ENCODE measurements around the gene GPN1. TPM values are rescaled to one million over a fixed set of nuclear protein-coding genes. Genes with fewer than 3 reads are reported as not detected.

The GPN1 gene
- total and polyA plus RNA-seq, 2 experiments from 2014 or later = 23.7 to 40.3 TPM

DNA sequence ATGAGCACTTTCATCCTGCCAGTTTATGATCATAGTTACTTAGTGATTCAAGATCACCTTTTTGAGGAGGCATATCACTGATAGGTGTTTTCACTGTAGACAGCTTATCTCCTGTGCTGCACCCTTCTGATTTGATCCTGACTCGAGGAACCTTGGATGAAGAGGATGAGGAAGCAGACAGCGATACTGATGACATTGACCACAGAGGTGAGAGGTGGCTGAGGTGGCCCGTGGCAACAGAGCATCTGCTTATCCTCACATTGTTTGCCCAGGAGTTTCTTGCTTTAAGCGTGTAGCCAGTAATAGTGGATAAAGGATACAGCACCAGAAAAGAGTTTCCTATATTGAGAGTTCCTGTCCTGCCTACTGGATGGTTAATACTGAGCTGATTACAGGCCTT lies 18.9 kb downstream of the GPN1 start (continued):
- TF ChIP-seq, protein P1, sequence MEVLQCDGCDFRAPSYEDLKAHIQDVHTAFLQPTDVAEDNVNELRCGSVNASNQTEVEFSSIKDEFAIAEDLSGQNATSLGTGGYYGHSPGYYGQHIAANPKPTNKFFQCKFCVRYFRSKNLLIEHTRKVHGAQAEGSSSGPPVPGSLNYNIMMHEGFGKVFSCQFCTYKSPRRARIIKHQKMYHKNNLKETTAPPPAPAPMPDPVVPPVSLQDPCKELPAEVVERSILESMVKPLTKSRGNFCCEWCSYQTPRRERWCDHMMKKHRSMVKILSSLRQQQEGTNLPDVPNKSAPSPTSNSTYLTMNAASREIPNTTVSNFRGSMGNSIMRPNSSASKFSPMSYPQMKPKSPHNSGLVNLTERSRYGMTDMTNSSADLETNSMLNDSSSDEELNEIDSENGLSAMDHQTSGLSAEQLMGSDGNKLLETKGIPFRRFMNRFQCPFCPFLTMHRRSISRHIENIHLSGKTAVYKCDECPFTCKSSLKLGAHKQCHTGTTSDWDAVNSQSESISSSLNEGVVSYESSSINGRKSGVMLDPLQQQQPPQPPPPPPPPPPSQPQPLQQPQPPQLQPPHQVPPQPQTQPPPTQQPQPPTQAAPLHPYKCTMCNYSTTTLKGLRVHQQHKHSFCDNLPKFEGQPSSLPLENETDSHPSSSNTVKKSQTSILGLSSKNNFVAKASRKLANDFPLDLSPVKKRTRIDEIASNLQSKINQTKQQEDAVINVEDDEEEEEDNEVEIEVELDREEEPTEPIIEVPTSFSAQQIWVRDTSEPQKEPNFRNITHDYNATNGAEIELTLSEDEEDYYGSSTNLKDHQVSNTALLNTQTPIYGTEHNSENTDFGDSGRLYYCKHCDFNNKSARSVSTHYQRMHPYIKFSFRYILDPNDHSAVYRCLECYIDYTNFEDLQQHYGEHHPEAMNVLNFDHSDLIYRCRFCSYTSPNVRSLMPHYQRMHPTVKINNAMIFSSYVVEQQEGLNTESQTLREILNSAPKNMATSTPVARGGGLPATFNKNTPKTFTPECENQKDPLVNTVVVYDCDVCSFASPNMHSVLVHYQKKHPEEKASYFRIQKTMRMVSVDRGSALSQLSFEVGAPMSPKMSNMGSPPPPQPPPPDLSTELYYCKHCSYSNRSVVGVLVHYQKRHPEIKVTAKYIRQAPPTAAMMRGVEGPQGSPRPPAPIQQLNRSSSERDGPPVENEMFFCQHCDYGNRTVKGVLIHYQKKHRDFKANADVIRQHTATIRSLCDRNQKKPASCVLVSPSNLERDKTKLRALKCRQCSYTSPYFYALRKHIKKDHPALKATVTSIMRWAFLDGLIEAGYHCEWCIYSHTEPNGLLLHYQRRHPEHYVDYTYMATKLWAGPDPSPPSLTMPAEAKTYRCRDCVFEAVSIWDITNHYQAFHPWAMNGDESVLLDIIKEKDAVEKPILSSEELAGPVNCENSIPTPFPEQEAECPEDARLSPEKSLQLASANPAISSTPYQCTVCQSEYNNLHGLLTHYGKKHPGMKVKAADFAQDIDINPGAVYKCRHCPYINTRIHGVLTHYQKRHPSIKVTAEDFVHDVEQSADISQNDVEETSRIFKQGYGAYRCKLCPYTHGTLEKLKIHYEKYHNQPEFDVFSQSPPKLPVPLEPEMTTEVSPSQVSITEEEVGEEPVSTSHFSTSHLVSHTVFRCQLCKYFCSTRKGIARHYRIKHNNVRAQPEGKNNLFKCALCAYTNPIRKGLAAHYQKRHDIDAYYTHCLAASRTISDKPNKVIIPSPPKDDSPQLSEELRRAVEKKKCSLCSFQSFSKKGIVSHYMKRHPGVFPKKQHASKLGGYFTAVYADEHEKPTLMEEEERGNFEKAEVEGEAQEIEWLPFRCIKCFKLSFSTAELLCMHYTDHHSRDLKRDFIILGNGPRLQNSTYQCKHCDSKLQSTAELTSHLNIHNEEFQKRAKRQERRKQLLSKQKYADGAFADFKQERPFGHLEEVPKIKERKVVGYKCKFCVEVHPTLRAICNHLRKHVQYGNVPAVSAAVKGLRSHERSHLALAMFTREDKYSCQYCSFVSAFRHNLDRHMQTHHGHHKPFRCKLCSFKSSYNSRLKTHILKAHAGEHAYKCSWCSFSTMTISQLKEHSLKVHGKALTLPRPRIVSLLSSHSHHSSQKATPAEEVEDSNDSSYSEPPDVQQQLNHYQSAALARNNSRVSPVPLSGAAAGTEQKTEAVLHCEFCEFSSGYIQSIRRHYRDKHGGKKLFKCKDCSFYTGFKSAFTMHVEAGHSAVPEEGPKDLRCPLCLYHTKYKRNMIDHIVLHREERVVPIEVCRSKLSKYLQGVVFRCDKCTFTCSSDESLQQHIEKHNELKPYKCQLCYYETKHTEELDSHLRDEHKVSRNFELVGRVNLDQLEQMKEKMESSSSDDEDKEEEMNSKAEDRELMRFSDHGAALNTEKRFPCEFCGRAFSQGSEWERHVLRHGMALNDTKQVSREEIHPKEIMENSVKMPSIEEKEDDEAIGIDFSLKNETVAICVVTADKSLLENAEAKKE (CRISPR knock-in tag; IDR thresholded peaks at IDR 0.05) = no peak
- TF ChIP-seq, protein P2, sequence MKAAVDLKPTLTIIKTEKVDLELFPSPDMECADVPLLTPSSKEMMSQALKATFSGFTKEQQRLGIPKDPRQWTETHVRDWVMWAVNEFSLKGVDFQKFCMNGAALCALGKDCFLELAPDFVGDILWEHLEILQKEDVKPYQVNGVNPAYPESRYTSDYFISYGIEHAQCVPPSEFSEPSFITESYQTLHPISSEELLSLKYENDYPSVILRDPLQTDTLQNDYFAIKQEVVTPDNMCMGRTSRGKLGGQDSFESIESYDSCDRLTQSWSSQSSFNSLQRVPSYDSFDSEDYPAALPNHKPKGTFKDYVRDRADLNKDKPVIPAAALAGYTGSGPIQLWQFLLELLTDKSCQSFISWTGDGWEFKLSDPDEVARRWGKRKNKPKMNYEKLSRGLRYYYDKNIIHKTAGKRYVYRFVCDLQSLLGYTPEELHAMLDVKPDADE (IDR thresholded peaks at IDR 0.05) = no peak

DNA sequence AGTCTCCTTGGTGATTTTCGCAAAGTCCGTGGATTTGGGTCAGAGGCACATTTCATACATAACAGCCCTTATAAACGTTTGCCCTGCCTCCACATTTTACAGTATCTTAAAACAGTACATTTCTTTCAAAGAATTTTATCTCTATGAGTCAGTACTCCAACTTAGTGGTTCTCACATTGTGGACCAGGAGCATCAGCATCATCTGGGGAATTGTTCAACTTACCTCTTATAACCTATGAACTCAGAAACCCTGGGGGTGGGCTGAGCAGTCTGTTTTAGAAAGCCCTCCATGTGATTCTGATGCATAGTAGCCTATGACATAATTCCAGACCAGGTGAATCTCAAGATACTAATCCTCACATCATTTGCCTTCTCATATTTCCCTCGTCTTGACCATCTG lies 22.2 kb downstream of the GPN1 start:
- H3K9me3 Mint-ChIP-seq = no peaks in the 10 kb centered on the region
- H3K4me3 Mint-ChIP-seq = no peak overlapping the region
- peaks cover 2% of the 10 kb centered on the region for H3K27me3 Mint-ChIP-seq (ENCODE audit: insufficient read depth, low read depth, poor library complexity)
- Histone ChIP-seq H3K4me3 (no peak overlapping the region), H3K36me3 (ENCODE audit: insufficient read depth) (peaks cover 37% of the 10 kb centered on the region), H3K4me1 (ENCODE audit: insufficient read depth) (no peaks in the 10 kb centered on the region), H3K4me2 (no peak overlapping the region), H3K27me3 (ENCODE audit: insufficient read depth) (no peaks in the 10 kb centered on the region), H3K79me2 (replicated peaks; ENCODE audit: insufficient read depth) (no peaks in the 10 kb centered on the region), H3K27ac (ENCODE audit: low read depth) (no peak overlapping the region), H3F3A (replicated peaks; ENCODE audit: low read depth) (no peaks in the 10 kb centered on the region), H2AFZ (no peak overlapping the region), H3K9me2 (ENCODE audit: insufficient read depth) (no peaks in the 10 kb centered on the region), H4K20me1 (replicated peaks; ENCODE audit: insufficient read depth) (0 out of 2 replicates have a peak, but pooled peaks cover 7% of the 10 kb centered on the region)
- no peaks in the 10 kb centered on the region for H3K4me1 Mint-ChIP-seq
- TF ChIP-seq POLR2AphosphoS5 (IDR thresholded peaks at IDR 0.05; ENCODE audit: low read depth) = no peak
- no peak for TF ChIP-seq EZH2 (IDR thresholded peaks at IDR 0.05; ENCODE audit: low read depth, unreplicated experiment)
- TF ChIP-seq NANOG (IDR thresholded peaks at IDR 0.05; ENCODE audit: borderline replicate concordance) = no peak
- no peak for TF ChIP-seq JUNB (IDR thresholded peaks at IDR 0.05; ENCODE audit: unreplicated experiment)
- no peak for TF ChIP-seq STAT1 (IDR thresholded peaks at IDR 0.05; ENCODE audit: unreplicated experiment)
- TF ChIP-seq, protein P2 (IDR thresholded peaks at IDR 0.05) = no peak
- no peak for TF ChIP-seq ZNF114 (CRISPR knock-in tag; IDR thresholded peaks at IDR 0.05)
- TF ChIP-seq, protein P3, sequence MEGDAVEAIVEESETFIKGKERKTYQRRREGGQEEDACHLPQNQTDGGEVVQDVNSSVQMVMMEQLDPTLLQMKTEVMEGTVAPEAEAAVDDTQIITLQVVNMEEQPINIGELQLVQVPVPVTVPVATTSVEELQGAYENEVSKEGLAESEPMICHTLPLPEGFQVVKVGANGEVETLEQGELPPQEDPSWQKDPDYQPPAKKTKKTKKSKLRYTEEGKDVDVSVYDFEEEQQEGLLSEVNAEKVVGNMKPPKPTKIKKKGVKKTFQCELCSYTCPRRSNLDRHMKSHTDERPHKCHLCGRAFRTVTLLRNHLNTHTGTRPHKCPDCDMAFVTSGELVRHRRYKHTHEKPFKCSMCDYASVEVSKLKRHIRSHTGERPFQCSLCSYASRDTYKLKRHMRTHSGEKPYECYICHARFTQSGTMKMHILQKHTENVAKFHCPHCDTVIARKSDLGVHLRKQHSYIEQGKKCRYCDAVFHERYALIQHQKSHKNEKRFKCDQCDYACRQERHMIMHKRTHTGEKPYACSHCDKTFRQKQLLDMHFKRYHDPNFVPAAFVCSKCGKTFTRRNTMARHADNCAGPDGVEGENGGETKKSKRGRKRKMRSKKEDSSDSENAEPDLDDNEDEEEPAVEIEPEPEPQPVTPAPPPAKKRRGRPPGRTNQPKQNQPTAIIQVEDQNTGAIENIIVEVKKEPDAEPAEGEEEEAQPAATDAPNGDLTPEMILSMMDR (conservative IDR thresholded peaks at IDR 0.05; ENCODE audit: low read depth in 2 of 2) = no peak
- DNase-seq (ENCODE audit: low spot score) (no peak), ATAC-seq (no peak)
- H3K27ac Mint-ChIP-seq = no peak overlapping the region
- peaks cover 54% of the 10 kb centered on the region for H3K36me3 Mint-ChIP-seq (ENCODE audit: low read depth)

All from GM23338 (cell line).